Superior temporal gyrus (tissue), 1 donor: ENCODE results near the gene SEC61B.
"Not testable (repeated sequence)": the region's sequence is repeated elsewhere in the genome, so short reads cannot be mapped to it uniquely, and the experiment has no call there.

ENCODE experiments used
- DNase-seq: peaks from one replicate; pipeline ENCODE4 v3.0.0-alpha.2; 2016; ENCODE audit errors: extremely low spot score

The SEC61B gene

GRCh38 chr9:99192786-99193465 lies 29.2 kb upstream of the SEC61B start:
- no peak for DNase-seq

- DNase-seq, result no peak
Observed at GRCh38 chr9:99193466-99193821, 28.6 kb upstream of the SEC61B start.

- DNase-seq, result not testable (repeated sequence)
Observed at GRCh38 chr9:99196484-99196883, 25.6 kb upstream of the SEC61B start.

- DNase-seq, result no peak
Observed at GRCh38 chr9:99197124-99197630, 24.9 kb upstream of the SEC61B start.

- DNase-seq, result no peak
Observed at GRCh38 chr9:99197987-99198386, 24.1 kb upstream of the SEC61B start.

- no peak for DNase-seq
Observed at GRCh38 chr9:99199938-99200539, 22.0 kb upstream of the SEC61B start.

- DNase-seq, result no peak
Observed at GRCh38 chr9:99201603-99202002, 20.5 kb upstream of the SEC61B start.

GRCh38 chr9:99210572-99210971 lies 11.5 kb upstream of the SEC61B start:
- no peak for DNase-seq

GRCh38 chr9:99211746-99212145 lies 10.3 kb upstream of the SEC61B start:
- no peak for DNase-seq

- DNase-seq, result no peak
Observed at GRCh38 chr9:99213197-99213596, 8.9 kb upstream of the SEC61B start.

GRCh38 chr9:99216073-99216472 lies 6.0 kb upstream of the SEC61B start:
- DNase-seq, result no peak

- no peak for DNase-seq
Observed at GRCh38 chr9:99220011-99220410, 2.1 kb upstream of the SEC61B start.

GRCh38 chr9:99221266-99221620 lies 839 bp upstream of the SEC61B start:
- DNase-seq, result no peak

- DNase-seq, result no peak
Observed at GRCh38 chr9:99222416-99223270, 561 bp downstream of the SEC61B start.

- no peak for DNase-seq
Observed at GRCh38 chr9:99224445-99224844, 2.4 kb downstream of the SEC61B start.

- DNase-seq, result no peak
Observed at GRCh38 chr9:99226054-99226453, 4.0 kb downstream of the SEC61B start.

GRCh38 chr9:99230206-99230605 lies 8.1 kb downstream of the SEC61B start:
- no peak for DNase-seq

GRCh38 chr9:99231711-99232110 lies 9.6 kb downstream of the SEC61B start:
- no peak for DNase-seq

- no peak for DNase-seq
Observed at GRCh38 chr9:99234618-99235017, 12.5 kb downstream of the SEC61B start.

- no peak for DNase-seq
Observed at GRCh38 chr9:99235069-99235468, 13.0 kb downstream of the SEC61B start.

- DNase-seq, result no peak
Observed at GRCh38 chr9:99235926-99236634, 14.0 kb downstream of the SEC61B start.

GRCh38 chr9:99237356-99237755 lies 15.3 kb downstream of the SEC61B start:
- no peak for DNase-seq
